Measurements from ENCODE around the gene UBA7.
A peak's percentile ranks its signal among the peaks of the same experiment; 100 is the strongest.

DNA sequence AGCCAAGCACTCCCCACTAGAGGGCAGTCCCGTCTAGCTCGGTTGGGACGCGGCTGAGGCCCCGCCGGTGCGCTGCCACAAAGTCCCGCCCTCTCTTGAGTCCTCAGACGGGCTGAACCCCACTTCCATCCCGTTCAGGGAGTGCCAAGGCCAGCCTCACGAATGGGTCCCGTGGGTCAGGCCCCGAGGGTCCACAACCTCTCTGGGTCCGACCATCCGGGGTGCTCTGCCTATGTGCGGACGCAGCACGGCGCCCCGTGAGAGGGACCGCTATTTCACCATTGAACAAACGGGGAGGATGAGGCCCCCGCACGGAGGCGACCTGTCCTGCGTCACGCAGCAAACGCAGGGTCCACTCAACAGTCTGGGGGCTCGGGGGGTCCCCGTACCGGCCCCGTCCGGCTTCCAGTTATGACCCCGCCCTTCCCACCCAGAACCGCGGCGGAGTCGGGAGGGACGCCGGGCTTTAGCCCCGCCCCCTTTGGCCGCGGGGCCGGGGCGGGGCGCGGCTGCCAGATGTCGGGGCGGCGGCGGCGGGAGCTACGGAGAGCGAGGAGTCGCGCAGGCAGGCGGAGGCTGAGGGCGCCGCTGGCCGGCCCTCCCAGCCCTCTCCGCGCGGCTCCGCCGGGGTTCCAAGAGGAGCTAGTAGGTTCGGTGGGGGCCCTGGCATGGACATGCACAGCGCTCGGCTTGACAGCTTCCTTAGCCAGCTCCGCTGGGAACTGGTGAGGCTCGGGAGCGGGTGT, 10.9 kb downstream of the UBA7 start, which contains the start of gene INKA1:
- TF ChIP-seq, protein P1, sequence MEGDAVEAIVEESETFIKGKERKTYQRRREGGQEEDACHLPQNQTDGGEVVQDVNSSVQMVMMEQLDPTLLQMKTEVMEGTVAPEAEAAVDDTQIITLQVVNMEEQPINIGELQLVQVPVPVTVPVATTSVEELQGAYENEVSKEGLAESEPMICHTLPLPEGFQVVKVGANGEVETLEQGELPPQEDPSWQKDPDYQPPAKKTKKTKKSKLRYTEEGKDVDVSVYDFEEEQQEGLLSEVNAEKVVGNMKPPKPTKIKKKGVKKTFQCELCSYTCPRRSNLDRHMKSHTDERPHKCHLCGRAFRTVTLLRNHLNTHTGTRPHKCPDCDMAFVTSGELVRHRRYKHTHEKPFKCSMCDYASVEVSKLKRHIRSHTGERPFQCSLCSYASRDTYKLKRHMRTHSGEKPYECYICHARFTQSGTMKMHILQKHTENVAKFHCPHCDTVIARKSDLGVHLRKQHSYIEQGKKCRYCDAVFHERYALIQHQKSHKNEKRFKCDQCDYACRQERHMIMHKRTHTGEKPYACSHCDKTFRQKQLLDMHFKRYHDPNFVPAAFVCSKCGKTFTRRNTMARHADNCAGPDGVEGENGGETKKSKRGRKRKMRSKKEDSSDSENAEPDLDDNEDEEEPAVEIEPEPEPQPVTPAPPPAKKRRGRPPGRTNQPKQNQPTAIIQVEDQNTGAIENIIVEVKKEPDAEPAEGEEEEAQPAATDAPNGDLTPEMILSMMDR (conservative IDR thresholded peaks at IDR 0.05) = peak; percentile 90
- no peak for TF ChIP-seq ZFX (IDR thresholded peaks at IDR 0.05)
